H1 (cell line): ENCODE measurements around the gene ADPGK.

Source experiments
- ASH2L ChIP-seq: fragments of 200-600, 300-600 bp; sonication (generic); IDR thresholded peaks from one replicate; pipeline ENCODE4 v1.7.1; 2017; ENCODE audit warnings: low read length
- BCL11A ChIP-seq, 2 experiments: IDR thresholded peaks; one replicate each; pipeline ENCODE4 v1.6.1; 2011; ENCODE audit warnings: low read depth in 2 of 2, low read length in 2 of 2, mild to moderate bottlenecking in 2 of 2
- CEBPB ChIP-seq: IDR thresholded peaks from 2 replicates; pipeline ENCODE4 v1.6.1; 2012; ENCODE audit warnings: low read depth, low read length
- EP300 ChIP-seq, 2 experiments: IDR thresholded peaks; 1 replicate in 1 of 2; 2 replicates in 1 of 2; pipeline ENCODE4 v1.6.1; 2011 to 2012; ENCODE audit warnings: low read depth in 2 of 2, low read length in 2 of 2, mild to moderate bottlenecking in 2 of 2, borderline replicate concordance in 1 of 2, inconsistent platforms in 1 of 2, moderate library complexity in 1 of 2
- JUN ChIP-seq: IDR thresholded peaks from 2 replicates; pipeline ENCODE4 v1.6.1; 2011; ENCODE audit warnings: low read depth, mild to moderate bottlenecking, improper control_type of control experiment, low read length
- POLR2A ChIP-seq, 2 experiments: IDR thresholded peaks; 1 replicate in 1 of 2; 2 replicates in 1 of 2; pipeline ENCODE4 v1.6.1; 2011; ENCODE audit warnings: low read depth in 2 of 2, low read length in 2 of 2, mild to moderate bottlenecking in 2 of 2; ENCODE audit errors: control extremely low read depth in 1 of 2
- RXRA ChIP-seq: IDR thresholded peaks from 2 replicates; pipeline ENCODE4 v1.6.1; 2011; ENCODE audit warnings: low read depth, mild to moderate bottlenecking, low read length, moderate library complexity; ENCODE audit not compliant: insufficient read depth
- SAP30 ChIP-seq: fragments of 300-600 bp; sonication (generic); IDR thresholded peaks from 2 replicates; pipeline ENCODE4 v1.7.1; 2012; ENCODE audit warnings: low read length, moderate library complexity, mild to moderate bottlenecking, inconsistent platforms; ENCODE audit not compliant: insufficient read depth, insufficient replicate concordance
- SP1 ChIP-seq: IDR thresholded peaks from 2 replicates; pipeline ENCODE4 v1.6.1; 2011; ENCODE audit warnings: low read depth, low read length
- TF ChIP-seq, protein P1 (sequence below): IDR thresholded peaks from 2 replicates; pipeline ENCODE4 v1.6.1; 2012; ENCODE audit warnings: inconsistent platforms
- TF ChIP-seq, protein P2 (sequence below): IDR thresholded peaks from 2 replicates; pipeline ENCODE4 v1.6.1; 2011; ENCODE audit warnings: low read depth, mild to moderate bottlenecking, low read length; ENCODE audit not compliant: insufficient read depth
- TF ChIP-seq, protein P3 (sequence below), 3 experiments: IDR thresholded peaks; 1 replicate in 2 of 3; 2 replicates in 1 of 3; pipeline versions ENCODE4 v1.5.1 to v1.6.1; 2011; ENCODE audit warnings: low read length in 3 of 3, mild to moderate bottlenecking in 3 of 3, inconsistent platforms in 2 of 3, low read depth in 1 of 3, moderate library complexity in 1 of 3; ENCODE audit not compliant: insufficient read depth in 1 of 3; ENCODE audit errors: control extremely low read depth in 1 of 3

DNA sequence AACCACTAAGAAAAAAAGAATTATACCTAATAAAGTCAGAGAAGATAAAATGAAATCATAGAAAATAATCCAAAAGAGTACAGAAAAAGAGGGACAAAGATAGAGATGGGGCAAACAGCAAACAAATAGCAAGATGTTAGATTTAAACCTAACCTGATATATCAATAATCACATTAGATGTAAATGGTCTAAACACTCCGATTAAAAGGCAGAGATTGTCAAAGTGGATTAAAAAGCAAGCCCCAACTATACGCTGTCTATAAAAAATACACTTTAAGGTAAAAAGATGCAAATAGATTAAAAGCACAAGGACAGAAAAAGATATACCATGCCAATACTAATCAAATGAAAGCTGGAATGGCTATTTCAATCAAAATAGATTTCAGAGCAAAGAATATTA, 16.8 kb downstream of the ADPGK start:
- TF ChIP-seq, protein P1, sequence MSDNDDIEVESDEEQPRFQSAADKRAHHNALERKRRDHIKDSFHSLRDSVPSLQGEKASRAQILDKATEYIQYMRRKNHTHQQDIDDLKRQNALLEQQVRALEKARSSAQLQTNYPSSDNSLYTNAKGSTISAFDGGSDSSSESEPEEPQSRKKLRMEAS = no peak
- TF ChIP-seq, protein P2, sequence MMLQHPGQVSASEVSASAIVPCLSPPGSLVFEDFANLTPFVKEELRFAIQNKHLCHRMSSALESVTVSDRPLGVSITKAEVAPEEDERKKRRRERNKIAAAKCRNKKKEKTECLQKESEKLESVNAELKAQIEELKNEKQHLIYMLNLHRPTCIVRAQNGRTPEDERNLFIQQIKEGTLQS = no peak
- TF ChIP-seq POLR2A (IDR thresholded peaks at IDR 0.05; ENCODE audit: control extremely low read depth in 1 of 2, low read depth in 2 of 2, low read length in 2 of 2) (no peak), CEBPB (no peak), RXRA (no peak), BCL11A (IDR thresholded peaks at IDR 0.05; ENCODE audit: low read depth in 2 of 2, low read length in 2 of 2) (no peak), SP1 (no peak), JUN (no peak), EP300 (IDR thresholded peaks at IDR 0.05; ENCODE audit: borderline replicate concordance in 1 of 2, low read depth in 2 of 2, low read length in 2 of 2) (no peak), SAP30 (no peak), ASH2L (no peak)
- TF ChIP-seq, protein P3, sequence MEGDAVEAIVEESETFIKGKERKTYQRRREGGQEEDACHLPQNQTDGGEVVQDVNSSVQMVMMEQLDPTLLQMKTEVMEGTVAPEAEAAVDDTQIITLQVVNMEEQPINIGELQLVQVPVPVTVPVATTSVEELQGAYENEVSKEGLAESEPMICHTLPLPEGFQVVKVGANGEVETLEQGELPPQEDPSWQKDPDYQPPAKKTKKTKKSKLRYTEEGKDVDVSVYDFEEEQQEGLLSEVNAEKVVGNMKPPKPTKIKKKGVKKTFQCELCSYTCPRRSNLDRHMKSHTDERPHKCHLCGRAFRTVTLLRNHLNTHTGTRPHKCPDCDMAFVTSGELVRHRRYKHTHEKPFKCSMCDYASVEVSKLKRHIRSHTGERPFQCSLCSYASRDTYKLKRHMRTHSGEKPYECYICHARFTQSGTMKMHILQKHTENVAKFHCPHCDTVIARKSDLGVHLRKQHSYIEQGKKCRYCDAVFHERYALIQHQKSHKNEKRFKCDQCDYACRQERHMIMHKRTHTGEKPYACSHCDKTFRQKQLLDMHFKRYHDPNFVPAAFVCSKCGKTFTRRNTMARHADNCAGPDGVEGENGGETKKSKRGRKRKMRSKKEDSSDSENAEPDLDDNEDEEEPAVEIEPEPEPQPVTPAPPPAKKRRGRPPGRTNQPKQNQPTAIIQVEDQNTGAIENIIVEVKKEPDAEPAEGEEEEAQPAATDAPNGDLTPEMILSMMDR (IDR thresholded peaks at IDR 0.05; ENCODE audit: control extremely low read depth in 1 of 3, insufficient read depth in 1 of 3, low read depth in 1 of 3, low read length in 3 of 3) = no peak
